Measurements from ENCODE around the gene SORL1-AS1. TPM values are rescaled to one million over a fixed set of nuclear protein-coding genes. Genes with fewer than 3 reads are reported as not detected.

The SORL1-AS1 gene

Other genes starting within 250 kb of the SORL1-AS1 start
- 40.4 and 44.9 TPM in 2 replicates for gene SC5D, start 160.2 kb downstream of the SORL1-AS1 start, total RNA-seq (2014; rRNA removed; shearing (Covaris generic))
- gene SORL1, start 653 bp downstream of the SORL1-AS1 start, total RNA-seq (2014; rRNA removed; shearing (Covaris generic)), result 37.6 and 45.0 TPM in 2 replicates

All from SK-MEL-5 (cell line).